ENCODE data around the gene HAL.

Gene HAL

DNA sequence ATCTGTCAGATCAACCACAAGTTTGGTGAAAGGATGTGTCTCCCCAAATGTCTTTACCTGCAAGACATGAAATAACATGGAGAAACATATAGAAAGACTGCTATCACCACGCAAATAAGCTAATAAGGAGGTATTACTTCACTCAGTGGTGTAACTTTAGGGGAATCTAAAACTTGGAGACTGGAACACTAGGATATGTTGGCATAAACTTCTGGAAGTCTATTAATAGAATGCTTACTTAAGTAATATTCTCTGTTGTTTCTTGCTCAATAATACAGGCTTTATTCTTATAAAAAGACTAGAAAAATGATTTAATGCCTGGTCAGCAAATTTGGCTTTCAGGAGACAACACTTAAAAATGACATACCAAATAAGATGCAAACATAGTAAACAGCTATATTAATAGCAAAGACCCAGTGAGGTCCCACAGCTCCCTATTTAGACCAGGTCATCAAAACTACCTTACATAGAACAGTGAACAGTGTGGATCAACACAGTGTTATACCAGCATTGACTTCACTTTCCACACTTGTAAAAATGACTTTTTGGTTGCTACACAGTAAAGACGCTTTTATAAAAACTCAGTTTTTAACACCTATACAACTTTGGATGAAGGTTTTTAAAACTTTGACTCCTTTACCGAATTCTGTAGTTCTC is 18.9 kb upstream of the HAL start:
- H3K4me3 ChIP-seq (ENCODE audit: extremely low read depth, insufficient read depth, low read length, poor library complexity, severe bottlenecking), result no peak overlapping the region
- WGBS, 2 experiments (ENCODE audit: insufficient coverage in 2 of 2), result 89 to 100% methylated on average over 2 of the region's 3 CpGs
- no peaks in the 10 kb centered on the region for H3K4me1 ChIP-seq (ENCODE audit: control insufficient read depth, insufficient read depth, low read length, poor library complexity, severe bottlenecking)
- no peaks in the 10 kb centered on the region for H3K9me3 ChIP-seq (ENCODE audit: control insufficient read depth, low read length)
- H3K27ac ChIP-seq (ENCODE audit: low read depth, low read length, severe bottlenecking), result no peak overlapping the region
- H3K36me3 ChIP-seq (ENCODE audit: control insufficient read depth, insufficient read depth, low read length), result peaks cover 57% of the 10 kb centered on the region

DNA sequence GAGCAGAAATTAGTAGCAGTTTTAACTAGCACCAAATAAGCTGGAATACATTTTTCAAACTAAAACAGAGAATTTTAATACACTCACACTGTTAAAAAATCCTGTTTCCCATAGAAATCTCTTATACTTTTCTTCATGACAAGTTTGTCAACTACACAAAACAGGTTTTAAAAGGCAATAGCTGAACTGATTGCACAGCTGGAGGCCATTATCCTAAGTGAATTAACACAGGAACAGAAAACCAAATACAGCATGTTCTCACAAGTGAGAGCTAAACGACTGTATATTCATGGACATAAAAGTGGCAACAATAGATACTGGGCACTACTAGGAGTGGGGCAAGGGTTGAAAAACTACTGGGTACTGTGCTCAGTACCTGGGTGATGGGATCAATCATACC is 11.6 kb upstream of the HAL start:
- WGBS, 2 experiments (ENCODE audit: insufficient coverage in 2 of 2), result 50% methylated on average over 1 of the region's 1 CpG; no CpG with 5 or more reads in 1 of the 2 experiments
- H3K4me3 ChIP-seq (ENCODE audit: extremely low read depth, insufficient read depth, low read length, poor library complexity, severe bottlenecking), result no peak overlapping the region
- H3K27ac ChIP-seq (ENCODE audit: low read depth, low read length, severe bottlenecking), result no peak overlapping the region
- peaks cover 57% of the 10 kb centered on the region for H3K36me3 ChIP-seq (ENCODE audit: control insufficient read depth, insufficient read depth, low read length)
- no peaks in the 10 kb centered on the region for H3K4me1 ChIP-seq (ENCODE audit: control insufficient read depth, insufficient read depth, low read length, poor library complexity, severe bottlenecking)
- H3K9me3 ChIP-seq (ENCODE audit: control insufficient read depth, low read length), result no peaks in the 10 kb centered on the region

DNA sequence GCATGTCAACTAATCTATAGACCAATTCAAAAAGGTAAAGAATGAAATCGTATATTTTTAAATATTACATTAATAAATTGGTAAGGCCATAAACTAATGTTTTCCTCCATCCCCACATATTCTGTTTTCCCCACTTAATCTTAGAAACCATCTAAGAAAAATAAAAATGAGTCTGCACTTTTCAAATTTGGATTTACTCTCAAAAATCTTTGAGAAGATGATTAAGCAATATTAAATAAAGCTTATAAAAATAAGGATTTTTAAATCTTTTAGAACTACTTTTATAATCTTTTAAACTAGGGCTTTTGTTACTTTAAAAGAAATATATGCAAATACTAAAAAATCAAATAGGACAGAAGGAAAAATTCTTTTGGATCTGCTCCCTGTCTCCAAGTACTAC is 10.6 kb upstream of the HAL start:
- H3K9me3 ChIP-seq (ENCODE audit: control insufficient read depth, low read length), result no peaks in the 10 kb centered on the region
- WGBS, 2 experiments (ENCODE audit: insufficient coverage in 2 of 2), result no CpG with 5 or more reads among the region's 1 CpG
- no peaks in the 10 kb centered on the region for H3K4me1 ChIP-seq (ENCODE audit: control insufficient read depth, insufficient read depth, low read length, poor library complexity, severe bottlenecking)
- no peak overlapping the region for H3K27ac ChIP-seq (ENCODE audit: low read depth, low read length, severe bottlenecking)
- no peak overlapping the region for H3K4me3 ChIP-seq (ENCODE audit: extremely low read depth, insufficient read depth, low read length, poor library complexity, severe bottlenecking)
- peaks cover 54% of the 10 kb centered on the region for H3K36me3 ChIP-seq (ENCODE audit: control insufficient read depth, insufficient read depth, low read length)

DNA sequence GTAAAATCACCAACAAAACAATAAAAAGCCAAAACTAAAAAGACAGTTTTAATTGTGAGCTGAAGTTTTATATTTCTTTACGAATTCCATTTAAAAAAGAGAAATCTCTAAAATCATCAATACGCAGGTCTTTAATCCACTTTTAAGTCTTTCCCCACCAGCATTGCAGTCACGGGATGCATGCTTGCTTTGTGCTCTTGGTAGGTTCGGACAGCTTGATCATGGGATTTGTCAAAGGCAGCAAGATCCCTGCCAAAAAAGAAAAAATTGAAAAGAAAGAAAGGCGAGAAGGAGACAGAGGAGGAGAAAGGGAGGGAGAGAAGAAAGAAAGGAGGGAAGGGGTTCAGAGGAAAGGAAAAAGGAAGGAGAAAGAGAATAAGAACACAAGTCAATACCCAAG is 4.7 kb upstream of the HAL start:
- Histone ChIP-seq H3K36me3 (ENCODE audit: control insufficient read depth, insufficient read depth, low read length) (peaks cover 35% of the 10 kb centered on the region), H3K4me3 (ENCODE audit: extremely low read depth, insufficient read depth, low read length, poor library complexity, severe bottlenecking) (no peak overlapping the region), H3K27ac (ENCODE audit: low read depth, low read length, severe bottlenecking) (no peak overlapping the region), H3K4me1 (ENCODE audit: control insufficient read depth, insufficient read depth, low read length, poor library complexity, severe bottlenecking) (peaks cover 3% of the 10 kb centered on the region), H3K9me3 (ENCODE audit: control insufficient read depth, low read length) (no peaks in the 10 kb centered on the region)
- WGBS, 2 experiments (ENCODE audit: insufficient coverage in 2 of 2), result 93 to 100% methylated on average over 3 to 5 of the region's 5 CpGs

DNA sequence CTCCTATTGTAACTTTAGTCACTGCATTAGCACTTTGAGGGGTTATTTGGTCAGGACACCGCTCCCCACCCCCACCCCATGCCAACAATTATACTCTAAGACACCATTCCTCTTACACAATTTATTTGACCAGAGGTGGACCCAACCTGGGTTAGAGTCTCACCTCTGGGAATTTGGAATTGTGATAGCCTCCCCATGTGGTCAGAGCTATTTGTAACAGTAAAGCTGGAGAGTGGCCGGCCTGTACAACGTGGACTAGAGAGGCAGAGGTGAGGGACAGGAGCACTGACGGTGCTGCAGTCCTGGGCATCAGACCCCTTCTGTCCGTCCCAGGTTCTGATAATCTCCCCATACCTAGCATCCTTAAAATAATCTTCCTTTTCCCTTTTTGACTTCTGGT is 3.3 kb upstream of the HAL start:
- 74 to 87% methylated on average over 3 to 5 of the region's 5 CpGs for WGBS, 2 experiments (ENCODE audit: insufficient coverage in 2 of 2)
- H3K4me3 ChIP-seq (ENCODE audit: extremely low read depth, insufficient read depth, low read length, poor library complexity, severe bottlenecking), result no peak overlapping the region
- H3K4me1 ChIP-seq (ENCODE audit: control insufficient read depth, insufficient read depth, low read length, poor library complexity, severe bottlenecking), result peaks cover 3% of the 10 kb centered on the region
- peaks cover 21% of the 10 kb centered on the region for H3K36me3 ChIP-seq (ENCODE audit: control insufficient read depth, insufficient read depth, low read length)
- no peak overlapping the region for H3K27ac ChIP-seq (ENCODE audit: low read depth, low read length, severe bottlenecking)
- no peaks in the 10 kb centered on the region for H3K9me3 ChIP-seq (ENCODE audit: control insufficient read depth, low read length)

DNA sequence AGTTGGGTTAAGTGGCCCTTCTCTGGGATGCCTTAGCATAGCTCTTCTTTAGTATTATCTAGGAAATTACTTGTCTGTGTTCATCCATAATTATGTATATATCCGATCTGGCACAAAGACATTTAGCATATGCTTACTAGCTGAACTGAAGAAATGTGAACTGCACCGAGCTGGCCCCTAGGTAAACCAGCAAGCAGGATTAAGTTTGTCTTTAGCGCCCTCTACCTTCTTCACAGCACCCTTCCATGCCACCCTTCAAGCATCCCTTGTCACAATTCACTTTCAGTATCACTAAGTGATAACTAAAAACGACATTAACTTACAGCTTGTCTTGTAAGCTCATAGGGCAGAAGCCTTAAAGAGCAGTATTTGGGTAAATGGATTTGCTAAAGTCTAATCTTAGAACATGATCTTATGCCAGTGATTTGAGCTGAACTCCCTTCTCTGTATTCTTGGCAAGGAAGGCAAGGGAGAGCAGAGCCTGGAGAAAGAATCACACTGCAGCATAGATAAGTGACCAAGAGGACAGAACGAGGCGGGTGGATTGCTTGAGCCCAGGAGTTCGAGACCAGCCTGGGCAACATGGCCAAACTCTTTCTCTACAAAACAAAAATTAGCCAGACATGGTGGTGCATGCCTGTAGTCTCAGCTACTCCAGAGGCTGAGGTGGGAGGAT is 2.6 kb upstream of the HAL start:
- peaks cover 19% of the 10 kb centered on the region for H3K36me3 ChIP-seq (ENCODE audit: control insufficient read depth, insufficient read depth, low read length)
- WGBS, 2 experiments (ENCODE audit: insufficient coverage in 2 of 2), result 5 to 8% methylated on average over 2 to 3 of the region's 7 CpGs
- H3K27ac ChIP-seq (ENCODE audit: low read depth, low read length, severe bottlenecking), result no peak overlapping the region
- no peak overlapping the region for H3K4me3 ChIP-seq (ENCODE audit: extremely low read depth, insufficient read depth, low read length, poor library complexity, severe bottlenecking)
- peaks cover 3% of the 10 kb centered on the region for H3K4me1 ChIP-seq (ENCODE audit: control insufficient read depth, insufficient read depth, low read length, poor library complexity, severe bottlenecking)
- no peaks in the 10 kb centered on the region for H3K9me3 ChIP-seq (ENCODE audit: control insufficient read depth, low read length)

DNA sequence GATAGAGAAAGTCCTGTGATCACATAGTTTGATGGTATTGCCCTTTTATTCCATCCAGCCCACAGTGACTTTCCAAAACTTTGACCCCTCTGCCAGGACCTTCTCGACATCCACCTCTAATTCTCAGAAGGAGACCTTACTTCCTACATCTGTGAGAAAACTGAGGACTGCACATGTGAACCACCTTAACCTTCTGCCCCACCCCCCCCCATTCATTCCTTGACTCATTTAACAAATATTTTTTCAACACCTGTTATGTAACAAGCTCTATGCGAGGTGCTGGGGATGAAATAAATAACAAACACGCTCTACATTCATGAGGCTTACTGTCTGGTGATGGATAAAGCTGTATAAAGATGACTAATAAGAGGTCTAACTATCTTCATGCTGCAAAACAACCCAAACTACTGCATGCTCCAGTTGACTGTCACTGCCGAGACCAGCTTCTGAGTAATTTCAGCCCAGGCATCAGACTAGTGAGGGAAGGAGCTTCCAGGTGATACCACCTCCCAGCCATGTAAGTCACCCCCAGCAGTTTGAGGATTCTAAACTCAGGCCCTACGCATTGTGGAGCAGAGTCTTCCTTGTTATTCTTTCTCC is 1.9 kb upstream of the HAL start:
- 79 to 81% methylated on average over 3 of the region's 5 CpGs for WGBS, 2 experiments (ENCODE audit: insufficient coverage in 2 of 2)
- no peak overlapping the region for H3K4me3 ChIP-seq (ENCODE audit: extremely low read depth, insufficient read depth, low read length, poor library complexity, severe bottlenecking)

DNA sequence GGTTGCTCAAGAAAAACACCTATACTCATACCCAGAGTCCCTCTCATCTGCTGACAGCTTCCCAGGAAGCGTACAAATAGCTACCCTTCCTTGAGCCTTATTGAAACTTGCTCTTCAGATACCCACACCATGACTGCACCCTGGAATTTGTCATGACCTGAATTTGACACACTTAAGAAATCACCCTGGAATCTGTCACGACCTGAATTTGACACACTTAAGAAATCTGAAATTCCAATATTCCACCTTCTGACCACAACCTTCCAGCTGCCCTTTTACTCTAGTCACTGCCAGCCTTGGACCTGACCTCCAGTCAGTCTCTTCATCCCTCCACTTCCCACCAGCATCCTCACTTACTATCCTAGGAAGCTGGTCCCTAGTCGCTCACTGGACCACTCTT is 1.1 kb upstream of the HAL start:
- Histone ChIP-seq H3K9me3 (ENCODE audit: control insufficient read depth, low read length) (no peaks in the 10 kb centered on the region), H3K4me1 (ENCODE audit: control insufficient read depth, insufficient read depth, low read length, poor library complexity, severe bottlenecking) (peaks cover 3% of the 10 kb centered on the region), H3K27ac (ENCODE audit: low read depth, low read length, severe bottlenecking) (no peak overlapping the region), H3K4me3 (ENCODE audit: extremely low read depth, insufficient read depth, low read length, poor library complexity, severe bottlenecking) (no peak overlapping the region), H3K36me3 (ENCODE audit: control insufficient read depth, insufficient read depth, low read length) (peaks cover 12% of the 10 kb centered on the region)
- WGBS, 2 experiments (ENCODE audit: insufficient coverage in 2 of 2), result 98 to 100% methylated on average over 2 to 3 of the region's 3 CpGs

More for the DNA sequence above, 1.9 kb upstream of the HAL start:
- Histone ChIP-seq H3K36me3 (ENCODE audit: control insufficient read depth, insufficient read depth, low read length) (peaks cover 17% of the 10 kb centered on the region), H3K9me3 (ENCODE audit: control insufficient read depth, low read length) (no peaks in the 10 kb centered on the region), H3K4me1 (ENCODE audit: control insufficient read depth, insufficient read depth, low read length, poor library complexity, severe bottlenecking) (peaks cover 3% of the 10 kb centered on the region), H3K27ac (ENCODE audit: low read depth, low read length, severe bottlenecking) (no peak overlapping the region)

DNA sequence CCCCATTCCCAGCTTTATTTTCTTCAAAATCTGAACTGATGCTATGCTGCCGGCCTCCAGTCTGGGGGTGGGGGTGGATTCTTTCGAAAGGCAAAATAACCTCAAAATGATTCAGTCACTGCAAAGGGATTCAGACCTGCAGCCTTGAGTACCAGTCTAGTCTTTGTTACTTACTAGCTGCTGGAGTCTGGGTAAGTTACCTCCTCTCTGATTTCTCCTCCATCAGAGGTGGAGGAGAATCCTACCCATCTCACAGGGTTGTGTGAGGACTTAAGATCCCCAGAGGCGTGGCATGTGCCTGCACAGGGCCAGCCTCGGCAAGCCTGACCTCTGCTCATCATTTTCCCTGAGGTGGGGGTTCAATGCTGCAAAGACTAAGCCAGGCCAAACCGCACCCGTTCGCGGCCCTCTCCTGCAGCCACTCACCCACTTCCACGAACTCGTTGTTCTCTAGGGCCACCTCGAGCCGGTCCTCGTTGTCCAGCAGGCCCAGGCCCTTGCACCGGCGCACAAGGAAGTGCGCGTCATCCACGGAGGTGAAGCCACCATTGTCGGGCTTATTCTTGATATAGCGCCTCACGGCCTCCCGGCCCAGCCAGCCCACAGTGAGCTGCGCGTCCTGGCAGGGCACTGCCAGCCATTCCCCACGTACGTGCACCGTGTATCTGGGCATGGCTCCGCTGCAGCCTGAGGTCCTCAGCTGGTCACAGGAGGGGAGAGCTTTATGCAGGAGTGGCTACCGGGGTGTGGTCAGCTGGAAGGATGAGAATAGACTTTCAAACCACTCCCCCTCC is 709 bp downstream of the HAL start:
- H3K9me3 ChIP-seq (ENCODE audit: control insufficient read depth, low read length), result no peaks in the 10 kb centered on the region
- 92 to 95% methylated on average over 22 to 24 of the region's 29 CpGs for WGBS, 2 experiments (ENCODE audit: insufficient coverage in 2 of 2)
- no peak overlapping the region for H3K4me3 ChIP-seq (ENCODE audit: extremely low read depth, insufficient read depth, low read length, poor library complexity, severe bottlenecking)
- H3K36me3 ChIP-seq (ENCODE audit: control insufficient read depth, insufficient read depth, low read length), result no peaks in the 10 kb centered on the region
- no peak overlapping the region for H3K27ac ChIP-seq (ENCODE audit: low read depth, low read length, severe bottlenecking)
- peaks cover 3% of the 10 kb centered on the region for H3K4me1 ChIP-seq (ENCODE audit: control insufficient read depth, insufficient read depth, low read length, poor library complexity, severe bottlenecking)

DNA sequence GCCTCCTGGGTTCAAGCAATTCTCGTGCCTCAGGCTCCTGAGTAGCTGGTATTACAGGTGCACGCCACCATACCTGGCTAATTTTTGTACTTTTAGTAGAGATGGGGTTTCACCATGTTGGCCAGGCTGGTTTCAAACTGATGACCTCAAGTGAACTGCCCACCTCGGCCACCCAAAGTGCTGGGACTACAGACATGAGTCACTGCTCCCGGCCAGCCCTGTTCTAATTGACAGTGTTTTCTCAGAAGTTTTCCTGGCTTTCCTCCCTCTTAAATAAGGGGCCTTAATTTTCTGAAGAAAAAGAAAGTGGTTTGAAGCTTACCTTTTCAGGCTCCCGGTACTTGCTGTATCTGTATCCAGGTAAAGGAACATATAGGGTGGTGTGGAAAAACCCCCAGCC is 1.7 kb downstream of the HAL start:
- no peak overlapping the region for H3K27ac ChIP-seq (ENCODE audit: low read depth, low read length, severe bottlenecking)
- H3K4me1 ChIP-seq (ENCODE audit: control insufficient read depth, insufficient read depth, low read length, poor library complexity, severe bottlenecking), result peaks cover 3% of the 10 kb centered on the region
- H3K4me3 ChIP-seq (ENCODE audit: extremely low read depth, insufficient read depth, low read length, poor library complexity, severe bottlenecking), result no peak overlapping the region
- 83 to 95% methylated on average over 3 to 5 of the region's 5 CpGs for WGBS, 2 experiments (ENCODE audit: insufficient coverage in 2 of 2)
- H3K9me3 ChIP-seq (ENCODE audit: control insufficient read depth, low read length), result no peaks in the 10 kb centered on the region
- no peaks in the 10 kb centered on the region for H3K36me3 ChIP-seq (ENCODE audit: control insufficient read depth, insufficient read depth, low read length)
